Measurements from ENCODE around the gene HSPBP1.

HSPBP1 gene

GRCh38 chr19:55229789-55230182 is 50.1 kb downstream of the HSPBP1 start:
- DNase-seq (ENCODE audit: extremely low read depth, low read depth), result no peak
- H3K4me3 ChIP-seq (replicated peaks; ENCODE audit: low read depth, low read length), result no peak overlapping the region
- no peak for TF ChIP-seq CTCF (IDR thresholded peaks at IDR 0.05; ENCODE audit: low read depth, low read length, missing control alignments)

GRCh38 chr19:55229145-55229788 is 50.6 kb downstream of the HSPBP1 start:
- no peak for TF ChIP-seq CTCF (IDR thresholded peaks at IDR 0.05; ENCODE audit: low read depth, low read length, missing control alignments)
- no peak for DNase-seq (ENCODE audit: extremely low read depth, low read depth)
- H3K4me3 ChIP-seq (replicated peaks; ENCODE audit: low read depth, low read length), result no peak overlapping the region

DNA sequence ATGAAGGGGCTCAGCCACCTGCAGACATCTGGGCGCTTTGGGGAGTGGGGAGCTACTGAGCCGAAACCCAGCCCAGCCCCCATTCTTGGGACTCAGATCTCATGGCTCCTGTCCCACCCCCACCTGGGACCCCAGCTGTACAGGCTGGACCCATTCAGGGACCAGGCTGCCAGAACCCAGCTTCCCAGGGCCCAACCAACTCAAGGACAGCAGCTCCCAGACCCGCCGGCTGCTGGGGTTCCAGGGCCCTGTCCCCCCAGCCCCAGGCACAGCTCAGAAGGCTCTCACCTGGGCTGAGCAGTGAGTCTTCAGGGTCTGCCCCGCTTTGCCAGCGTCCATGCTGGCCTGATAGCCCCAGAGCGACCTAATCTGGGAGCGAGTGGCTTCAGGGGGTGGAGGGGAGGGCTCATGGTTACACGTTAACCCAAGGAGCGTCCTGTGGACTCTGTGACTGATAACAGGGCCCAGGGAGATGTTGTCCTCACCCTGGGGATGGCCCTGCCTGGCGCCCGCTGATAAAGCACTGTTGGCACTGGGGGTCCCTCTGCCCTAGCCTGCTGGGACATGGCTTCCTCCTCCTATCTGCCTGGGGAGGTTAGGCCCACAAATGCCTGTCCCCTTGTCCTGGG is 51.4 kb downstream of the HSPBP1 start, which contains the start of gene TMEM86B:
TMEM86B (minus strand) TSS at position 361 of the 629 bp plus-strand sequence; CDS start at position 339, 22 bp downstream.
- no peak for TF ChIP-seq CTCF (IDR thresholded peaks at IDR 0.05; ENCODE audit: low read depth, low read length, missing control alignments)
- DNase-seq (ENCODE audit: extremely low read depth, low read depth), result no peak
- no peak within 1 kb of the TSS for H3K4me3 ChIP-seq (replicated peaks; ENCODE audit: low read depth, low read length)

- H3K4me3 ChIP-seq (replicated peaks; ENCODE audit: low read depth, low read length), result no peak overlapping the region
- DNase-seq (ENCODE audit: extremely low read depth, low read depth), result no peak
- TF ChIP-seq CTCF (IDR thresholded peaks at IDR 0.05; ENCODE audit: low read depth, low read length, missing control alignments), result no peak
Measured at GRCh38 chr19:55228015-55228391, 51.9 kb downstream of the HSPBP1 start.

DNA sequence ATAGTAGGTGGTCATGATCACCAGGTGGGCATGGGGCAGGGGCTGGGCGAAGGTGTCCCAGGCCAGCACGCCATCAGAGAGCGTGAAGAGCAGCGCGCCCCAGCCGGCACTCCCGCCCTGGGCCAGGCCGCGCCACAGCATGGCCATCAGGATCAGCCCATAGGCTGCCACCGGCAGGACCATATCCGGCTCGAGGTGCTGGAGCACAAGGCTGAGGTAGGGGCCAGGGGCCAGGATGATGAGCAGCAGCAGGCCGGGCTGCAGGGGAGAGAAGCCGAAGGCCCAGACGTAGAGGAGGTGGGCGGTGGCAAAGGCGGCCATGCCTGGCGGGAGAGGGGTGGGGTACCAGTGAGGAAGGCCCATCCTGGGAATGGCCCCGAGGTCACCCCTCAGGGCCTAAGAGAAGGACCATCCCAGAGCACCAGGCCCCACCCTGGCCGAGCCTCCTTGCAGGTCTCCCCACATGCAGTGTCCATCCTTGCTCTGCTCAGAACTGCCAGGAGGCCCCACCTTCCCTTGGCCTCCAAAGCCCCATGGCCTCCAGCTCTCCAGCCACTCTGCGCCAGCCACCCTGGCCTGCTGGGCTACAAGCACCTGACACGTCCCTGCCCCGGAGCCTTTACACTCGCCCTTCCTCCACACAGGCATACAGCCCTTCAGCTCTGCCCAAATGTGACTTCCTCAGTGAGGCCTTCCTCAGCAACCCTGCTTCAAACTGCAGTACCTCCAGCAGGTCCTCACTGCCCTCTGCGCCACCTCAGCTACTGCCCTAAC is 52.5 kb downstream of the HSPBP1 start:
- no peak for TF ChIP-seq CTCF (IDR thresholded peaks at IDR 0.05; ENCODE audit: low read depth, low read length, missing control alignments)
- DNase-seq (ENCODE audit: extremely low read depth, low read depth), result no peak
- H3K4me3 ChIP-seq (replicated peaks; ENCODE audit: low read depth, low read length), result no peak overlapping the region

- no peak overlapping the region for H3K4me3 ChIP-seq (replicated peaks; ENCODE audit: low read depth, low read length)
- TF ChIP-seq CTCF (IDR thresholded peaks at IDR 0.05; ENCODE audit: low read depth, low read length, missing control alignments), result no peak
- DNase-seq (ENCODE audit: extremely low read depth, low read depth), result no peak
Measured at GRCh38 chr19:55226788-55227187, 53.1 kb downstream of the HSPBP1 start.

Data from HFF-Myc (cell line).